Measurements from ENCODE around the gene CAMK2B. TPM values are rescaled to one million over a fixed set of nuclear protein-coding genes. Genes with fewer than 3 reads are reported as not detected.

Gene CAMK2B
- total RNA-seq, 1 experiment from 2014 or later, result 2.0 TPM

DNA sequence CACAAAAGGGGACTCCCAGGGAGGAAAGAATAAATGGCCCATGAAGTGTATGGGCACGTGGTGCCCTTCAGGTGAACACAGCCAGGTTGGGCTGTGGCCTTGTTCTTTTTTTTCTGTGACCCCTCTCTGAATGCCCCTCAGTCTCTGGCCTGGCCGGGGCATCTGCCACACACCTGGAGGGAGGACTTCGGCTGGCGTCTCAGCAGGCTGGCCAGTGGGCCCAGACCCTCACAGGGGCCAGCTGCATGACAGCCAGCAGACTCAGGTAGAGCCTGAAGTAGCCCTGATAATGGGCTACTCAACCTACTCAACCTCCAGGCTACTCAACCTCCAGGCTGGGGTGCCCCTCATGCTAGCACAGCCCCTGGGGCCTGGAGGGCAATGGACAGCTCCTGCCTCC is 9.8 kb upstream of the CAMK2B start:
- H3K36me3 ChIP-seq, result no peaks in the 10 kb centered on the region
- H3K4me3 ChIP-seq, result no peak overlapping the region
- H3K9me3 ChIP-seq, result no peaks in the 10 kb centered on the region
- no peaks in the 10 kb centered on the region for H3K27me3 ChIP-seq
- no peak for DNase-seq

DNA sequence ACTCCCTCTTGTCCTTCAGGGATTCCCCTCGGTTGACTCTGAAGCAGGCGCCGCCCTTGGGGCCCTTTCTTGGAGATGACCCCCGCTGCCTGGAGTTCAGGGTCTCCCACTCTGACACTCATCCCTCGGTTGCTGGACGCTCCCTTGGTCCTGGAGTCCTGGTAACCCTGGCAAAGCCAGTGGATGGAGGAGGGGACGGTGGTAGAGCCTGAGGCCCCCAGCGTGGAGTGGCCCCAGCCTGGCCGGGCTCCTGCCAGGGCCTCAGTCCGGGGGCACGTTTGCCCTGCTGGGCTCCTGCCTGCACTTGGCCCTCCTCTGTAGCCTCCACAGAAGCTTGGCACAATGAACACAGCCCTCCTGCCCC is 9.3 kb upstream of the CAMK2B start:
- DNase-seq, result no peak
- no peak overlapping the region for H3K4me3 ChIP-seq
- H3K36me3 ChIP-seq, result no peaks in the 10 kb centered on the region
- H3K9me3 ChIP-seq, result no peaks in the 10 kb centered on the region
- no peaks in the 10 kb centered on the region for H3K27me3 ChIP-seq

GRCh38 chr7:44333911-44334733 is 8.7 kb upstream of the CAMK2B start:
- no peaks in the 10 kb centered on the region for H3K36me3 ChIP-seq
- no peak for DNase-seq
- no peak overlapping the region for H3K4me3 ChIP-seq
- no peaks in the 10 kb centered on the region for H3K27me3 ChIP-seq
- no peaks in the 10 kb centered on the region for H3K9me3 ChIP-seq

- Histone ChIP-seq H3K36me3 (no peaks in the 10 kb centered on the region), H3K9me3 (no peaks in the 10 kb centered on the region), H3K27me3 (no peaks in the 10 kb centered on the region), H3K4me3 (no peak overlapping the region)
- DNase-seq, result no peak
These were observed 6.3 kb upstream of the CAMK2B start for GRCh38 chr7:44331682-44332081.

DNA sequence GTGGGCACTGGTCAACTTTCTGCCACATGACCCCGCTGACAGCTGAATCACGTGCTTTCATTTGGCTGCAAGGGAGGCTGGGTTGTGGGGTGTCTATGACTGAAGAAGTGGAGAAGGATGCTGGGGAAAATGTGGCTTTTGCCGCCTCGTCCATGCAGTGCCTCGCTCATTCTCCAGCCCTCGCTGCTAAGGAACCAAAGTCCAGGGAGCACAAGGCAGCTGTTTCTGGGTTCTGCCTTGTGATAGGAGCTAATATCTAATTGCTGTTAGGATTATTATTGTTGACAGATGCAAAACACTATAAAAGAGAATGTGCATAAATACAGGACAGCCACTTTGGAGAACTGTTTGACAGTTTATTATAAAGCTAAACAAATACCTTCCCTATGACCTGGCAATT is 4.9 kb upstream of the CAMK2B start:
- H3K4me3 ChIP-seq, result no peak overlapping the region

DNA sequence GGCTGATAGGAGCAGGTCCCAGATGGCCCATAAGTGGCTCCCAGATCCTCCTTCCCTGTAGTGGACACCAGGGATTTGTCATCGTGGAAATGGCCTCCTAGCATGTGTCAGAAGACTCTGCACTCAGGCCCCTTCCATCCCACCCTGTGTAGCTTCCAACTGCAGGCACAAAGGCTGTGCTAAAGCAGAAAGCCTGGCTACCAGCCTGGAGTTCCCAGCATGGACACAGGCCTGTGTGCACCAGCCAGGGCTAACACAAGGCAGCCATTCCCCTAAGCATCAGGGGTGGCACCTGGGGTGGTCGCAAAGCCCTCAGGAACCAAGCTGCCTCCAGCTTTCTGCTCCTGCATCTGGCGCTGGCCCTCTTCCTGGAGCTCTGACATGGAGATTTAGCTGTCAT is 4.5 kb upstream of the CAMK2B start:
- no peak overlapping the region for H3K4me3 ChIP-seq
- H3K27me3 ChIP-seq, result no peaks in the 10 kb centered on the region
- H3K9me3 ChIP-seq, result no peaks in the 10 kb centered on the region
- H3K36me3 ChIP-seq, result no peaks in the 10 kb centered on the region
- DNase-seq, result no peak

More for the DNA sequence above, 4.9 kb upstream of the CAMK2B start:
- Histone ChIP-seq H3K9me3 (no peaks in the 10 kb centered on the region), H3K27me3 (no peaks in the 10 kb centered on the region), H3K36me3 (no peaks in the 10 kb centered on the region)
- no peak for DNase-seq

- no peak overlapping the region for H3K4me3 ChIP-seq
- no peaks in the 10 kb centered on the region for H3K27me3 ChIP-seq
- DNase-seq, result no peak
- H3K9me3 ChIP-seq, result no peaks in the 10 kb centered on the region
- H3K36me3 ChIP-seq, result no peaks in the 10 kb centered on the region
These were observed 3.7 kb upstream of the CAMK2B start for GRCh38 chr7:44329081-44329480.

DNA sequence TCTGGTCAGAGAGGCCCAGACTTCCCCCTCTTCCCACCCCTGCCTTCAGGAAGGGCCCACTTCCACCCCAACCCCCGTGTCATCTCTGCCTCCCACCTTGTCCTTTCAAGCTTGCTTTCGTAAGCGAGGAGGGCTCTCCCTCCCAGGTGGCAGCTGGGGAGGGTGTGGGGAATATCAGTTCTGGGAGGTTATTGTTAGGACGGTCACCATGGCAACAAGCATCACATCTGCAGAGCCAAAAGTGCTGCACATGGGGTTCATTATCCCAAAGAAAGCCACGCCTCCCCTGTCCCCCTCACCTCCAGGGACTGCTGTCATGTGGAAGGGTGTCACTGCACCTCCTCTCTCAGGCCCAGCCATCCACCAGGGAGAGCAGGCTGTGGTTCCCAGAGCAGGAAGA is 2.6 kb upstream of the CAMK2B start:
- H3K27me3 ChIP-seq, result no peaks in the 10 kb centered on the region
- H3K36me3 ChIP-seq, result no peaks in the 10 kb centered on the region
- no peaks in the 10 kb centered on the region for H3K9me3 ChIP-seq
- no peak for DNase-seq
- no peak overlapping the region for H3K4me3 ChIP-seq

GRCh38 chr7:44326261-44327125 is 1.1 kb upstream of the CAMK2B start:
- DNase-seq, result no peak
- H3K36me3 ChIP-seq, result no peaks in the 10 kb centered on the region
- no peaks in the 10 kb centered on the region for H3K9me3 ChIP-seq
- no peaks in the 10 kb centered on the region for H3K27me3 ChIP-seq
- no peak overlapping the region for H3K4me3 ChIP-seq

- Histone ChIP-seq H3K4me3 (no peak overlapping the region), H3K27me3 (no peaks in the 10 kb centered on the region), H3K36me3 (no peaks in the 10 kb centered on the region), H3K9me3 (no peaks in the 10 kb centered on the region)
- no peak for DNase-seq
These were observed 432 bp upstream of the CAMK2B start for GRCh38 chr7:44325811-44326241.

DNA sequence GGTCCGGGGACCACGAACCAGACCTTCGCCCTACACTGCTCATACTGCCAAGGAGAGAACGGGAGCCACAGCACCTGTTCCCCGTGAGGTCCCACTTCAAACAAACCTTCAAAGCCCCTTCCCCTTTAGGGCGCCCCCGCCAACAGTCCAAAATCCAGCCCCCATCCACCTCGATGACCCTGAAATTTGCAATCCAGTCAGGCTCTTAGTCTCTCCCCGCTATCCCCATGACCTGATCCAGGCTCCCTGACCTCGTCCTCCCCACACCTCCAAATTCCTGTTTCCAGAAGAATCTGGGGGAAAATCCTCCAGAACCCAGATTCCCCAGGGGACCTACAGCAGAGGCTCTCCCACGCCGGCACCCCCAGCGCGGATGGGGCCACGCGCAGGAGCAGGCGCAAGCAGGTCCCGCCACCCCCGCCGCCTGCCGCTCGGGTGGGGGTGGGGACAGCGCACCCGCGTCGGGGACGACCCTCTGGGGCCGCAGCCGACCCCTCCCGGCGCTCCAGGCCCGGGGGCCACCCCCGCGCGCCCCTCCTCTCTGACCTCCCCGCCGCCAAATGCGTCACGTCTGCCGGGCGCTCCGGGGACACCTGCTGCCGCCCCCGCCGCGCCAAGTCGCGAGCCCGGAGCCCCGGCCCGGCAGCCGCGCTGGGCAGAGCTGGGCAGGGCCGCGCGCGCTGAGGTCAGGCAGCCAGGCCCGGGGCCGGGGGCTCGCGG is 753 bp downstream of the CAMK2B start:
- no peaks in the 10 kb centered on the region for H3K9me3 ChIP-seq
- no peaks in the 10 kb centered on the region for H3K27me3 ChIP-seq
- peak overlapping the region; percentile 9; the same call in 1 of the 2 replicates for H3K4me3 ChIP-seq
- no peak for DNase-seq
- no peaks in the 10 kb centered on the region for H3K36me3 ChIP-seq

DNA sequence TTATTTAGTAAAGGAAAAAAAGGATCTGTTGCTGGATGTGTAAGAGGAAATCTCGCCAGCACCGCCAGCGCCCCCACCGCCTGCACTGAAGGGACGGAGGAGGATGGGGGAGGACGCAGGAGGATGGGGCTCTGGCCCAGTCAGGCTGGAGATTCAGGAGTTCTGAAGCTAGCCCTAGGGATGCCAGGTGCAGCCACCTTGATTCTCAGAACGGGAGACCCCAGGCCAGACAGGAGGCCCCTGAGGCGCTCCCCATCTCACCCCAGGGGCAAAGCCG is 1.3 kb downstream of the CAMK2B start:
- Histone ChIP-seq H3K36me3 (no peaks in the 10 kb centered on the region), H3K9me3 (no peaks in the 10 kb centered on the region), H3K4me3 (no peak overlapping the region), H3K27me3 (no peaks in the 10 kb centered on the region)
- no peak for DNase-seq

- no peak overlapping the region for H3K4me3 ChIP-seq
- H3K9me3 ChIP-seq, result no peaks in the 10 kb centered on the region
- no peaks in the 10 kb centered on the region for H3K36me3 ChIP-seq
- no peak for DNase-seq
- no peaks in the 10 kb centered on the region for H3K27me3 ChIP-seq
These were observed 1.8 kb downstream of the CAMK2B start for GRCh38 chr7:44323381-44324203.

DNA sequence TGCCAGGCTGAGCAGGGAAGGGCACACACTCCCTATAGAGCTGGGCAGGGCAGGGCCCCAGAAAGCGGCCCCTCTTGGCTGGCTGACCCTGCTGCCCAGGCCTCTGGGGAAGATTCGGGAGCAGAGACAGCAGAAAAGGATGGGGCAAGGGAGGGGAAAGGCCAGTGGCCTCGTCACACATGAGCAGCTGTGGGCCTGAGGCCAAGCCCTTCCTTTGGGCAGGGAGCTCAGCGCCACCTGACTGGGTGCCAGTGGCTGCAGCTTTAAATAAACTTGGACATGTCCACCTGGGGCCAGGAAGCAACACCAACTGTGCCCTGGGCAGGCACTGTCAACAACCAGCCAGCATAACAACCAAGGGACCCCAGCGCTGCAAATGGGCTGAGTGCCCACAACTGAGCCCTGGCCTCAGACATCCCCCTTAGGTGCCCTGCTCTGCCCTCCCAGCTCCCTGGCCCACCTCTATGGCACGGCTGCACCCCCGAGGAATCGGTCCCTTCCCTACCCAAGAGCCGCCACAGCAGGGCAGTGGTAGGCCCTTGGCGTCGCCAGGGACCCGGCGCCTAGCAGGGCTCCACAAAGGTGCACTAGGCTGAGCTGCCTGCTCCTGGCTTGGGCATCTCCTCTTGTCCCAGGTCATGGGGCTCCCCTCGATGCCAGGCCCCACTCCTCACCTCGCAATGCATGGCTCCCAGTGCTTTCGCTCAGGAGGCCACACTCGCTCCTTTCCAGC is 2.6 kb downstream of the CAMK2B start:
- no peak for DNase-seq
- Histone ChIP-seq H3K4me3 (no peak overlapping the region), H3K9me3 (no peaks in the 10 kb centered on the region), H3K36me3 (no peaks in the 10 kb centered on the region), H3K27me3 (no peaks in the 10 kb centered on the region)

DNA sequence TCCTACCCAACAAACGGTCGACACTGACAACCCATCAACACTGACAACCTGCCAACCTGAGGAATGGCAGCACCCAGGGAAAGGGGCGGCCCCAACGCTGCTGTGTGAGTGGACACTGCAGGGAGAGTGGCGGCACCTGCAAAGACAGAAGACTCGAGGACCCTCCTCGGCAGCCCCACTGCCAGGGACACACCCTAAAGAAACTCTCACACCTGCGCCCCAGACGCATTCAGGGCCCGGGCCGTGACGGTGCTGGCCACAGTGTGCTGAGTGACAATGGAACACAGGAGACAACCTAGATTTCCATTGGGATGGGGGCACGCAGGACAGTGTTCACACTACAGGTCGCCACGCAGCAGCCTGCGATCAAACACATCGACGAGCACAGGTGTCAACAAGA is 3.6 kb downstream of the CAMK2B start:
- no peaks in the 10 kb centered on the region for H3K27me3 ChIP-seq
- no peak overlapping the region for H3K4me3 ChIP-seq
- H3K9me3 ChIP-seq, result no peaks in the 10 kb centered on the region
- DNase-seq, result no peak
- H3K36me3 ChIP-seq, result no peaks in the 10 kb centered on the region

- H3K9me3 ChIP-seq, result no peaks in the 10 kb centered on the region; the same call in 1 of the 2 replicates
- H3K36me3 ChIP-seq, result no peaks in the 10 kb centered on the region
- no peaks in the 10 kb centered on the region for H3K27me3 ChIP-seq
- DNase-seq, result no peak
- H3K4me3 ChIP-seq, result no peak overlapping the region
These were observed 4.5 kb downstream of the CAMK2B start for GRCh38 chr7:44320794-44321371.

All from MG63 (cell line).